Retinal pigment epithelial cell (primary cell): ENCODE results near the gene GRB2.
"Not testable (repeated sequence)": the region's sequence is repeated elsewhere in the genome, so short reads cannot be mapped to it uniquely, and the experiment has no call there.

Experiments
- DNase-seq: peaks from one replicate; pipeline ENCODE4 v3.0.0-alpha.2; 2010; ENCODE audit warnings: low read depth
- H3K4me3 ChIP-seq: 2 replicates; pipeline ENCODE4 v1.5.1; 2011; ENCODE audit warnings: mild to moderate bottlenecking, low read length, control low read depth, moderate library complexity
- TF ChIP-seq, protein P1 (sequence below): conservative IDR thresholded peaks from 2 replicates; pipeline ENCODE4 v1.5.1; 2011; ENCODE audit warnings: low read depth, low read length, control low read depth, inconsistent platforms

Gene GRB2

DNA sequence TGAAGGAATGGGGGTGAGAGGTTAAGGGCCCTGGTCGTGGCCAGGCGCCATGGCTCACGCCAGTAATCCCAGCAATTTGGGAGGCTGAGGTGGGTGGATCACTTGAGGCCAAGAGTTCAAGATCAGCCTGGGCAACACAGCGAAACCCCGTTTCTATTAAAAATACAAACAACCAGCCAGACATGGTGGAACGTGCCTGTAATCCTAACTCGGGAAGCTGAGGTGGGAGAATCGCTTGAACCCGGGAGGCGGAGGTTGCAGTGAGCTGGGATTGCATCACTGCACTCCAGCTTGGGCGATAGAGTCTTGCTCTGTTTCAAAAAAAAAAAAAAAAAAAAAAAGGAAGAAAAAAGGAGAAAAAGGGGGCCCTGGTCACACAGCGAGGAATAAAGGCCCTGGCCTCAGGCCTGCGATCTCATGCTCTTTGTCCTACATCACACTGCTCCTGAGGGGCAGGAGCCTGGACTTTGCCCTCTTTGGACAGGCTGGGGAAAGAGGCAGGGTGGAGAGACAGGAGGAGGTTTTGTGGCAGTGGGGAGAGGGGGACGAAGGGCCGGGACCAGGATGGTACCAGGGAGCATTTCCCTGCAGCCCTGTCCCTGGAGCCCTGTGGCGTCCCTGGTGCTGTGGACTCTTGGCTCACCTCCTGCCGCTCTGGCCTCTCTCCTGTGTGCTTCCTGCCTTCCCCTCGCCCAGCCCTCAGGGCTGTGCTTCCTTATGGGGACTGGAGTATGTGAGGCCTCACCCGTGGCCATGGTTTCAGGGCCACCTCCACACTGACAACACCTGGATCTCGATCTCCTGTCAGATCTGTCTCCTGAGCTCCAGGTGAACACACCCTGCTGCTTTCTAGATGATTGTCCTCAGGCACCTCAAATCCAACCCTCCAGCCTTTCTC is 96.5 kb downstream of the GRB2 start:
- TF ChIP-seq, protein P1, sequence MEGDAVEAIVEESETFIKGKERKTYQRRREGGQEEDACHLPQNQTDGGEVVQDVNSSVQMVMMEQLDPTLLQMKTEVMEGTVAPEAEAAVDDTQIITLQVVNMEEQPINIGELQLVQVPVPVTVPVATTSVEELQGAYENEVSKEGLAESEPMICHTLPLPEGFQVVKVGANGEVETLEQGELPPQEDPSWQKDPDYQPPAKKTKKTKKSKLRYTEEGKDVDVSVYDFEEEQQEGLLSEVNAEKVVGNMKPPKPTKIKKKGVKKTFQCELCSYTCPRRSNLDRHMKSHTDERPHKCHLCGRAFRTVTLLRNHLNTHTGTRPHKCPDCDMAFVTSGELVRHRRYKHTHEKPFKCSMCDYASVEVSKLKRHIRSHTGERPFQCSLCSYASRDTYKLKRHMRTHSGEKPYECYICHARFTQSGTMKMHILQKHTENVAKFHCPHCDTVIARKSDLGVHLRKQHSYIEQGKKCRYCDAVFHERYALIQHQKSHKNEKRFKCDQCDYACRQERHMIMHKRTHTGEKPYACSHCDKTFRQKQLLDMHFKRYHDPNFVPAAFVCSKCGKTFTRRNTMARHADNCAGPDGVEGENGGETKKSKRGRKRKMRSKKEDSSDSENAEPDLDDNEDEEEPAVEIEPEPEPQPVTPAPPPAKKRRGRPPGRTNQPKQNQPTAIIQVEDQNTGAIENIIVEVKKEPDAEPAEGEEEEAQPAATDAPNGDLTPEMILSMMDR, result no peak
- no peak overlapping the region for H3K4me3 ChIP-seq
- no peak for DNase-seq

DNA sequence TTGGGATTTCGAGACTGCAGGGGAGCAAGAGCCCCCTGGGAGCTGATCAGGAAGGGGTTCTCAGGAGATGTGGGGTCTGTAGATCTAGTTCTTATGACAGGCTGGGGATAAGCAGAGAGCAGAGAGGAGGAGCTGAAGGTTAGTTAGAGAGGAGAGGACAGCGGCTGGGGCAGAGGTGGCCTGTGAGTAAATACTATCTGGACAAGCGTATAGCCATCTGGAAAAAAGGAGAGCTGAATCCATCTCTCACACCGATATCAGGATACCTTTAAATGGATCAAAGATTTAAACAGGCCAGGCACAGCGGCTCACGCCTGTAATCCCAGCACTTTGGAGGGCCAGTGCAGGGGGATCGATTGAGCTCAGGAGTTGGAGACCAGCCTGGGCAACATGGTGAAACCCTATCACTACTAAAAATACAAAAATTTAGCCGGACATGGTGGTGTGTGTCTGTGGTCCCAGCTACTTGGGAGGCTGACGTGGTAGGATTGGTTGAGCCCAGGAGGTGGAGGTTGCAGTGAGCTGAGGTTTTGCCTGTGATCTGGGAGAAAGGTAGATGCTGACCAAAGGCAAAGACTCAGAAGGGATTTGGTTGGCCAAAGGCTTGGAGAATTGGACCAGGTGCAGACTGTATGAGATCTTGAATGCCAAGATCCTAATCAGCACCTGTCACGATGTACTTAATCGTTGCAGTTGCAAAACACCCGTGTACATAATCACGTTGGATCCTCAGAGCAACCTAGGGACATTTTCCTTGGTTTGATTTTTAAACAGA is 97.3 kb downstream of the GRB2 start:
- no peak overlapping the region for H3K4me3 ChIP-seq
- no peak for DNase-seq
- TF ChIP-seq, protein P1, result no peak

DNA sequence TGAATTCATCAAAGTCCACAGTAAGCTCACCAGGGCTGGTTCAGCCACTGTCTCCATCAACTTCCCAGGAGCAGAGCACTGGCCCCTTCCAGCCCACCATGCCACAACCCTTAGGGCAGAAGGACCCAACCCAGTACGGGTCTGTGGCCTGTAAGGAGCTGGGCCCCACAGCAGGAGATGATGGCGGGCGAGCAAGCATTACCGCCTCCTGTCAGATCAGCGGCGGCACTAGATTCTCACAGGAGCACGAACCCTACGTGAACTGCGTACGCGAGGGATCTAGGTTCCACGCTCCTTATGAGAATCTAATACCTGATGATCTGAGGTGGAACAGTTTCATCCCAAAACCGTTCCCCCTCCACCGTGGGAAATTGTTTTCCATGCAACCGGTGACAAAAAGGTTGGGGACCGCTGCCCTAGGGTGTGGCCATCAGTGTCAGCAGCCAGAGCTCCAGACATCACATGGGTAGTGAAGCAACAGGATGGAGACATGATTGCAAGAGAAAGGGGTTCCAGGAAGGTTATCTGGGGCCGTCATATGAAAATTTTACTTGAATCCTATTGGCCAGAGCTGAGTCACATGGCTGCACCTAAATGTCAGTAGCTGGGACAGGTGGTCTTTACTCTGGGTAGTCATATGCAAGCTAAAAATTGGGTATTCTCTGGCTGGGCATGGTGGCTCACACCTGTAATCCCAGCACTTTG is 103.8 kb downstream of the GRB2 start:
- TF ChIP-seq, protein P1, result no peak
- DNase-seq, result no peak
- no peak overlapping the region for H3K4me3 ChIP-seq

DNA sequence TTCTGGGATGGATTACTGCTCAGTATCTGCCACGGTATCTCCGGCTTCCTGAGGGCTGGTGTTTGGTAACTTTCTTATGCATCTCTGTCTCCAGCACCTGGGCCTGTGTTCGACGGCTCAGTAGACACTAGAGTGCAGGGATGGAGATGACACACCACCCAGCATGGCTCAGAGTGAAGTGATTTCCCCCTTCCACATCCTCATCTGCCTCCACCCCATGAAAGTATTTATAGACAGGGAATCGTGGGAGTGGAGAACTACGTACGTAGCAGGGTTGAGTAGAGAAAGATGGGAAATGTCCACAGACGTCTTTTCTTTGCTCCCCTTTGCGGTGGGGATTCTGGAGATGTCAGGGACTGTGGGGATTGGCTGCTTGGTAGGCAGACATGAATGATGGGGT is 104.4 kb downstream of the GRB2 start:
- no peak for DNase-seq
- TF ChIP-seq, protein P1, result no peak

DNA sequence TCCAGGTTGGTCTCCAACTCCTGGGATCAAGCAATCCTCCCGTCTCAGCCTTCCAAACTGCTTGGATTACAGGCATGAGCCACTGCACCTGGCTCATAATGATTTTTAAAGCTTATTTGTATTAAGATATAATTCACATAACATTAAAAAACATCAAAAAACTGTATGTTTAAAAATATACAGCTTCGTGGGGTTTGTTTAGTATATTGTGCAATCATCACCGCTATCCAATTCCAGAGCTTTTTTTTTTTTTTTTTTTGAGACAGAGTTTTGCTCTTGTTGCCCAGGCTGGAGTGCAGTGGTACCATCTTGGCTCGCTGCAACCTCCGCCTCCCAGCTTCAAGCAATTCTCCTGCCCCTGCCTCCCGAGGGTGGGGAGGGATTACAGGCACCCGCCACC is 105.2 kb downstream of the GRB2 start:
- TF ChIP-seq, protein P1, result no peak
- DNase-seq, result no peak
- H3K4me3 ChIP-seq, result no peak overlapping the region

More for the DNA sequence above, 104.4 kb downstream of the GRB2 start:
- no peak overlapping the region for H3K4me3 ChIP-seq

DNA sequence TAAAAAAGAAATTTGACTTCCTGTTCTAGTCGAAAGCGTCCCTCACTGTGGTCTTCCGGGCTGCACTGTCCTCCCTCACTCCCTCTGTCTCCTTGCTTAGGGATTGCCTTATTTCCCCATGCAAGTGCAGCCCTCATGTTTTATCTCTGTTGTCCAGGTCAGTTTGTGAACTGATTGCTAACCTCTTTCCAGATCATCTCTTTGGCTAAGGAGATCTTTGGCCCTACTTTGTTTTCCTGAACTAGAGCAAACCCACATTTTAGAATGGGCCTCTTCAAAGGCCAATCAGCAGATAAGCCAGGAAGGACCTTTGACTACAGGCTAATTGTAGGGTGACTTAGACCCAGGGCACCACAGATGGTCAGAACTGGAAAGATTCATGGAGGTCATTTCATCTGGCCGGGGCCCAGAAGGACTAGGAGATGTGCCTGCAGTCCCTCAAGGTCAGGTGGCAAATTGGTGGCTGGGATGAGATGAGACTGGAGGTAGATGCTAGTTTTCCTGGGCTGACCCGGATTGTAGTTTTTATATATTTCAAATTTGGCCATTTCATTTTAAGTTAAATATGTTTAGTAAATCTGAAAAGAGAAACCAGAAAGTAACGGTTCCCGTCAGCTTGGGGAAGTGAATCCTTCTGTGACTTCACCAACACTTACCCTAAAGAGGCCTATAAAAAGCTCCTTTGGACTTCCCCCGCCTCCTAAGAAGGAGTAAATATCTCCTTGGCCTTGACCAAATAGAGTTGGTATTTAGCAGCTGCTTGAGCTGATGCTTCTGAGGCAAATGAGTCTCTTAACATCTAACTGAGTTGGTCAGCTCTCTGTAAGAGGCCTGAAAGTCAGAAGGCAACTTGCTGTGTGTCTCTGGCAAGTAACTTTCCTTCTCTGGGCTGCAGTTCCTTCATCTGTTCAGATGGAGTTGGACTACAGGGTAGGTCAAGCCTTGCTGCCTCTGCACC is 110.0 kb downstream of the GRB2 start:
- no peak for DNase-seq
- H3K4me3 ChIP-seq, result no peak overlapping the region
- TF ChIP-seq, protein P1, result no peak

DNA sequence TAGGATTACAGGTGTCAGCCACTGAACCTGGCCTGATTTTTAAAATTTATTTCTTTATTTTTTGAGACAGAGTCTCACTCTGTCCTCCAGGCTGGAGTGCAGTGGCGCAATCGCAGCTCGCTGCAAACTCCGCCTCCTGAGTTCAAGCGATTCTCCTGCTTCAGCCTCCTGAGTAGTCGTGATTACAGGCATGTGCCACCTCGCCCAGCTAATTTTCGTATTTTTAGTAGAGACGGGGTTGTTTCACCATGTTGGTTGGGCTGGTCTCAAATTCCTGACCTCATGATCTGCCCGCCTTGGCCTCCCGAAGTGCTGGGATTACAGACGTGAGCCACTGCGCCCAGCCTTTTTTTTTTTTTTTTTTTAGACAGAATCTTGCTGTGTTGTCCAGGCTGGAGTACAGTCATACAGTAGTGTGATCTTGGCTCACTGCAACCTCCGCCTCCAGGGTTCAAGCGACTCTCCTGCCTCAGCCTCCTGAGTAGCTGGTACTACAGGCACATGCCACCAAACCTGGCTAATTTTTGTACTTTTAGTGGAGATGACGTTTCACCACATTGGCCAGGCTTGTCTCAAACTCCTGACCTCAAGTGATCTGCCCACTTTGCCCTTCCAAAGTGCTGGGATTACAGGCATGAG is 112.5 kb downstream of the GRB2 start:
- not testable (repeated sequence) for H3K4me3 ChIP-seq, DNase-seq
